MG63 (cell line): ENCODE results near the gene SFTPA2. TPM values are rescaled to one million over a fixed set of nuclear protein-coding genes. Genes with fewer than 3 reads are reported as not detected.
"Not testable (repeated sequence)": the region's sequence is repeated elsewhere in the genome, so short reads cannot be mapped to it uniquely, and the experiment has no call there.

Source experiments
- DNase-seq: peaks from one replicate; pipeline ENCODE4 v3.0.0-alpha.2; 2020
- H3K27me3 ChIP-seq: fragments of 250-450 bp; sonication (Bioruptor Pico); 2 replicates; pipeline ENCODE4 v1.5.1; 2020; ENCODE audit warnings: mild to moderate bottlenecking, moderate library complexity
- H3K36me3 ChIP-seq: fragments of 250-450 bp; sonication (Bioruptor Pico); 2 replicates; pipeline ENCODE4 v1.5.1; 2020; ENCODE audit warnings: mild to moderate bottlenecking, moderate library complexity
- H3K4me3 ChIP-seq: fragments of 250-450 bp; sonication (Bioruptor Pico); 2 replicates; pipeline ENCODE4 v1.5.1; 2020; ENCODE audit warnings: mild to moderate bottlenecking, moderate library complexity
- H3K9me3 ChIP-seq: fragments of 250-450 bp; sonication (Bioruptor Pico); 2 replicates; pipeline ENCODE4 v1.5.1; 2020; ENCODE audit warnings: mild to moderate bottlenecking, moderate library complexity
- total RNA-seq: library from RNA; depleted of rRNA; stranded (reverse); fragments of >200 nt; shearing (Covaris generic); gene quantifications from 2 replicates; pipeline ENCODE4 v1.2.3, GENCODE V29; 2014; ENCODE audit warnings: low replicate concordance

The SFTPA2 gene
- total RNA-seq, 1 experiment from 2014 or later: not detected

DNA sequence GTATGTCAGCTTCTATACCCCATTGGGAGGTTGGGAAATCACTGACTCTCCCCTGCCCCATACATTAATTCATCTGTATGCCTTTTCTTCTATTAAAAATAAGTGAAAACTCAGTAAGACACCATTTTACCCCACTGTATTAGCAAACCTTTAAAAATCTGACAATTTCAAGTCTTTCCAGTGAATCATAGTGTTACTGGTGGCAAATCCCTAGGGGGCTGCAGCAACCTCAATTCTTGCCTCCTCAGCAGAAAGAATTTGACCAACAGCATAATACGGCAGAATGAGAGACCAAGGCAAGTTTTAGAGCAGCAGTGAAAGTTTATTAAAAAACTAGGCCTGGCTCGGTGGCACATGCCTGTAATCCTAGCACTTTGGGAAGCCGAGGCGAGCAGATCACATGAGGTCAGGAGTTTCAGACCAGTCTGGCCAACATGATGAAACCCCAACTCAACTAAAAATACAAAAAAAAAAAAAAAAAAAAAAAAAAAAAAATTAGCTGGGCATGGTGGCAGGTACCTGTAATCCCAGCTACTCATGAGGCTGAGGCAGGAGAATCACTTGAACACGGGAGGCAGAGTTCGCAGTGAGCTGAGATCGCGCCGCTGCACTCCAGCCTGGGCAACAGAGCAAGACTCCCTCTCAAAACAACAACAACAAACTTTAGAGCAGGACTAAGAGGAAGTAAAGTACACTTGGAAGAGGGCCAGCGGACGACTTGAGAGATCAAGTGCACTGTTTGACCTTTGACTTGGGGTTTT lies 26.9 kb downstream of the SFTPA2 start:
- not testable (repeated sequence) for H3K4me3 ChIP-seq, H3K27me3 ChIP-seq, H3K36me3 ChIP-seq, H3K9me3 ChIP-seq, DNase-seq

GRCh38 chr10:79528261-79528660 lies 31.9 kb downstream of the SFTPA2 start:
- not testable (repeated sequence) for H3K36me3 ChIP-seq, H3K9me3 ChIP-seq, H3K4me3 ChIP-seq, DNase-seq, H3K27me3 ChIP-seq

DNA sequence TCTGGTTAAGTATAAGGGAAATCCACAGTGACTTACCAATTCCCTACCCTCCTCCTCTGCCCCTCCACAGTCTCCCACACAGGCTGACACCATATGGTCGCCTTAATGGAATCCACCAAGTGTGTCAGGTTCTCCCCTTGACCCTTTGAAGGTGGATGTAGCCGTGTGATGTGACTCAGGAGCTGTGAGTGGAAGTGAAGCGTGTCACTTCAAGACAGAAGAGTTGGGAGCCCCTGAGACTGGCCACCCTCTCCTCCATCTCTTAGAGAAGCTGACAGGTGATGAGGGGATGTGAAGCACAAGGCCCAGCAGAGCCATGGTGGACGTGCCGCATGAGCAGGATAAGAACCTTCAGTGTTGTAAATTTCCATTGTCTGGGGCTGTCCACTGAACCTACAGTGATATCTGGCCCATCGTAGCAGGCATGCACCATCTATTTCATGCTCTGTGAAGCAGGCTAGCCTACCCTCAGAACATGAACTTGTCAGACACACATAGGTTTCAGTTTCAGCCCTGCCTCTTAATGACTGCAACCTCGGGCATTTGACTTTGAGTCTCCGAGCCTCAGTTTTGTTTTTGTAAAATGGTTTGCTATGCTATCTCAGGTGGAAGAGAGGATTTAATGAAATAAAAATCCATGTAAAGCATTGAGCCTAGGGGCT lies 35.0 kb downstream of the SFTPA2 start:
- H3K4me3 ChIP-seq, DNase-seq, H3K27me3 ChIP-seq, H3K36me3 ChIP-seq, H3K9me3 ChIP-seq: not testable (repeated sequence)

GRCh38 chr10:79523157-79523853 lies 36.9 kb downstream of the SFTPA2 start:
- DNase-seq, H3K9me3 ChIP-seq, H3K4me3 ChIP-seq, H3K27me3 ChIP-seq, H3K36me3 ChIP-seq: not testable (repeated sequence)

DNA sequence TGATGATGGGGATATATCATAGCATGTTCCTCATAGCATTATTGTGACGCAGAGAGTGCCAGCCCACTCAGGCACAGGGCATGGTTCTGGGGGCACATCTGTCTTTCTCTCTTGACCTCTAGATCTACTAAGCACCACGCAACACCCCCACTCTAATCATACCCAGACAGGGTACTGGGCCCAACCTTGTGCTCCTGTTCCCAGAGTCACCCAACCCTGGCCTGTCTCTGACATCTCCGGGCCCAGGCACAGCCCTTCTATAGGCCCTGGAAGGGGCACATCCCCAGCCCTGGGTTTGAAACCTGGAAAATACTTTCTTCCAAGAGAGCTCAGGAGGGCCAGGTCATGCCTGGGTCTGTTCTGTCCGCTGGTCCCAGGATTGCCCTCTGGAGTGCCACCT lies 37.7 kb downstream of the SFTPA2 start:
- DNase-seq, H3K27me3 ChIP-seq, H3K9me3 ChIP-seq, H3K36me3 ChIP-seq, H3K4me3 ChIP-seq: not testable (repeated sequence)

- not testable (repeated sequence) for H3K4me3 ChIP-seq, DNase-seq, H3K36me3 ChIP-seq, H3K27me3 ChIP-seq, H3K9me3 ChIP-seq
Measured at GRCh38 chr10:79521751-79522150, 38.5 kb downstream of the SFTPA2 start.

GRCh38 chr10:79517567-79517966 lies 42.6 kb downstream of the SFTPA2 start:
- not testable (repeated sequence) for DNase-seq, H3K36me3 ChIP-seq, H3K4me3 ChIP-seq, H3K9me3 ChIP-seq, H3K27me3 ChIP-seq

- not testable (repeated sequence) for H3K36me3 ChIP-seq, H3K9me3 ChIP-seq, DNase-seq, H3K4me3 ChIP-seq, H3K27me3 ChIP-seq
Measured at GRCh38 chr10:79516532-79517205, 43.5 kb downstream of the SFTPA2 start.

GRCh38 chr10:79511891-79512583 lies 48.2 kb downstream of the SFTPA2 start, which contains the start of gene EIF5AL1:
Gene EIF5AL1 (plus strand): TSS chr10:79512533. CDS start chr10:79512650, 117 bp downstream.
- not testable (repeated sequence) for H3K27me3 ChIP-seq, DNase-seq, H3K4me3 ChIP-seq, H3K36me3 ChIP-seq, H3K9me3 ChIP-seq

- not testable (repeated sequence) for H3K4me3 ChIP-seq, H3K36me3 ChIP-seq, DNase-seq, H3K27me3 ChIP-seq, H3K9me3 ChIP-seq
Measured at GRCh38 chr10:79509934-79510508, 50.2 kb downstream of the SFTPA2 start.

GRCh38 chr10:79509306-79509933 lies 50.8 kb downstream of the SFTPA2 start:
- H3K36me3 ChIP-seq, H3K4me3 ChIP-seq, DNase-seq, H3K9me3 ChIP-seq, H3K27me3 ChIP-seq: not testable (repeated sequence)

DNA sequence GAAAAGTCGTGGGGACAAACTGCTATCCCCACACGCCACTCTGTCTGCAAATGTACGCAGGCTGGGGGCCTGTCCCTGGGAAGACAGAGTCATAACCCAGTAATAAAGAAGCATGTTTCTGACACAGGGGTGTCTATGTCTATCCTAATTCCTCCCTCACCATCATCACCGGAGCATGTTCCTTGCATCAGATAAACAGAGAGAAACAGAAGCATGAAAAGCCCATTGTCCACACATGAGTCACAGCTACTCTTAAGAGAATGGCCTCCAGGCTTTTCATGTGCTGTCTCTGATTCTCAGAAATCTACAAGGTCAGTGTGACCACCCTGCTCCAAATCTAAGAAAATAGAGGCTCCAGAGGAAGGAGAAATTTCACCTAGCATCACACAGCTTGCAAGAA lies 52.0 kb downstream of the SFTPA2 start:
- H3K27me3 ChIP-seq, H3K36me3 ChIP-seq, H3K9me3 ChIP-seq, DNase-seq, H3K4me3 ChIP-seq: not testable (repeated sequence)

GRCh38 chr10:79507440-79508167 lies 52.6 kb downstream of the SFTPA2 start:
- Histone ChIP-seq H3K27me3 (no peaks in the 10 kb centered on the region), H3K4me3 (no peak overlapping the region), H3K9me3 (no peaks in the 10 kb centered on the region), H3K36me3 (no peaks in the 10 kb centered on the region)
- DNase-seq: no peak
